Sigmoid colon (tissue), 4 donors: ENCODE measurements around the gene CAD.

ENCODE experiments used
- EP300 ChIP-seq, 4 donors: sonication (generic); formaldehyde crosslinking; IDR thresholded peaks; one replicate each; pipeline ENCODE4 v1.6.1; 2017; ENCODE audit warnings: antibody characterized with exemption in 4 of 4
- POLR2A ChIP-seq, 2 donors: fragments of 450-650 bp; IDR thresholded peaks; one replicate each; pipeline ENCODE4 v1.6.1; 2016; ENCODE audit warnings: antibody characterized with exemption in 2 of 2, mild to moderate bottlenecking in 2 of 2, moderate library complexity in 2 of 2
- POLR2AphosphoS5 ChIP-seq, 4 donors: sonication (generic); formaldehyde crosslinking; IDR thresholded peaks; one replicate each; pipeline ENCODE4 v1.6.1; 2017; ENCODE audit warnings: antibody characterized with exemption in 4 of 4
- TF ChIP-seq, protein P1 (sequence below), 4 experiments: fragments of 450-650 bp in 3 of 4; fragments of 200-600 bp in 1 of 4; IDR thresholded peaks; one replicate each; pipeline ENCODE4 v1.5.1; 2016 to 2019; ENCODE audit warnings: antibody characterized with exemption in 4 of 4, mild to moderate bottlenecking in 3 of 4, moderate library complexity in 2 of 4

DNA sequence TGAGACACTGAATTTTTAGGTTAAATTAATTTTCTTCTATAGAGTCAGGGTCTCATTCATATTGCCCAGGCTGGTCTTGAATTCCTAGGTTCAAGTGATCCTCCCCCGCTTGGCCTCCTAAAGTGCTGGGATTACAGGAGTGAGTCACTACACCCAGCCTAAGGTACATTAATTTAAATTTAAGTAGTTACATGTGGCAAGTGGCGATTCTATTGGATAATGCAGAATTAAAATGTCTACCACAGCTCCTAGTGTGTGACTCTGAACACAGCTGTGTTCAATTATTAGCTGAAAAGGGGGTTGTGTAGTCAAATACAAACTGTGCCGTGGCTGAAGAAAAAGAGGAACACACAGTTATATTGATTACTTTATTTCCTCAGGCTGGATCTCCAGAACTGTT lies 2.2 kb upstream of the CAD start:
- TF ChIP-seq, protein P1, sequence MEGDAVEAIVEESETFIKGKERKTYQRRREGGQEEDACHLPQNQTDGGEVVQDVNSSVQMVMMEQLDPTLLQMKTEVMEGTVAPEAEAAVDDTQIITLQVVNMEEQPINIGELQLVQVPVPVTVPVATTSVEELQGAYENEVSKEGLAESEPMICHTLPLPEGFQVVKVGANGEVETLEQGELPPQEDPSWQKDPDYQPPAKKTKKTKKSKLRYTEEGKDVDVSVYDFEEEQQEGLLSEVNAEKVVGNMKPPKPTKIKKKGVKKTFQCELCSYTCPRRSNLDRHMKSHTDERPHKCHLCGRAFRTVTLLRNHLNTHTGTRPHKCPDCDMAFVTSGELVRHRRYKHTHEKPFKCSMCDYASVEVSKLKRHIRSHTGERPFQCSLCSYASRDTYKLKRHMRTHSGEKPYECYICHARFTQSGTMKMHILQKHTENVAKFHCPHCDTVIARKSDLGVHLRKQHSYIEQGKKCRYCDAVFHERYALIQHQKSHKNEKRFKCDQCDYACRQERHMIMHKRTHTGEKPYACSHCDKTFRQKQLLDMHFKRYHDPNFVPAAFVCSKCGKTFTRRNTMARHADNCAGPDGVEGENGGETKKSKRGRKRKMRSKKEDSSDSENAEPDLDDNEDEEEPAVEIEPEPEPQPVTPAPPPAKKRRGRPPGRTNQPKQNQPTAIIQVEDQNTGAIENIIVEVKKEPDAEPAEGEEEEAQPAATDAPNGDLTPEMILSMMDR (IDR thresholded peaks at IDR 0.05), result no peak
- TF ChIP-seq POLR2A (IDR thresholded peaks at IDR 0.05), result no peak
- TF ChIP-seq POLR2AphosphoS5 (IDR thresholded peaks at IDR 0.05), result no peak
- no peak for TF ChIP-seq EP300 (IDR thresholded peaks at IDR 0.05)
